Heart left ventricle (tissue), 13 donors: Measurements from ENCODE around the gene ERMP1.

Experiments used
- POLR2A ChIP-seq, 2 donors: fragments of 450-650 bp; IDR thresholded peaks; one replicate each; pipeline ENCODE4 v1.6.1; 2017; ENCODE audit warnings: antibody characterized with exemption in 2 of 2, mild to moderate bottlenecking in 2 of 2, moderate library complexity in 2 of 2
- TF ChIP-seq, protein P1 (sequence below), 12 donors: fragments of 200-600 bp; sonication (generic) in 4 of 12; IDR thresholded peaks; one replicate each; pipeline versions ENCODE4 v1.5.0 to v1.8.0; 2018 to 2022; ENCODE audit warnings: antibody characterized with exemption in 12 of 12, mild to moderate bottlenecking in 5 of 12
- donor health status: ischemic (EF 13 %, LVEDD 7.1; RV severe dilation, severe dysfunction).
- donor health status: DM: no; HTN: yes; CAD: no.
- donor health status: DM: no; HTN: no; CAD: no.
- donor health status: ischemic (EF 25% LVEDD 6.9; RV normal size, moderate dysfunction).
- donor health status: ischemic (EF 25% LVEDD 5.7; RV mildly dilated, moderate dysfunction).
- donor health status: ischemic (EF 35%, LVEDD 5.7; RV mildly dilated, moderate dysfunction).
- donor health status: nonischemic (EF 11% LVEDD 7.7; RV severe dilation, severe dysfunction).
- donor health status: DM: yes; HTN: yes; CAD: no.
- donor health status: PGD.
- donor health status: ischemic (EF 29% LVEDD 5.4; RV normal size, mild dysfunction).
- donor health status: nonischemic (EF 23%, LVEDD 6.1; RV moderate dilation, normal function).

DNA sequence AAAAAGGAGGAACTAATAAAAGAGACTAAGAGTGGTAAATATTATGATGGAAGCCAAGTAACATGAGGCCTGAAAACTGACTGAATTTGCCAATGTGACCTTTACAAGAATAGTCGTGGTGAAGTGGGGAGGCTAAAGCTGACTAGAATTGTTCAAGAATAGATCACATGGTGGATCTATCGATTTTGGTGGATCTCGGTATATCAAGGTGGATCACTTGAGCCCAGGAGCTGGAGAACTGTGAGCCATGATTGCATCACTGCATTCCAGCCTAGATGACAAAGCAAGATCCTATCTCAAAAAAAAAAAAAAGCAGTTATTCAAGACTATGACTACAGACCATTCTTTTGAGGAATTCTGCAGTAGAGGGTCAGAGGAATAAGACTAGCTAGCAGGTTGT lies 15.1 kb downstream of the ERMP1 start:
- TF ChIP-seq, protein P1, sequence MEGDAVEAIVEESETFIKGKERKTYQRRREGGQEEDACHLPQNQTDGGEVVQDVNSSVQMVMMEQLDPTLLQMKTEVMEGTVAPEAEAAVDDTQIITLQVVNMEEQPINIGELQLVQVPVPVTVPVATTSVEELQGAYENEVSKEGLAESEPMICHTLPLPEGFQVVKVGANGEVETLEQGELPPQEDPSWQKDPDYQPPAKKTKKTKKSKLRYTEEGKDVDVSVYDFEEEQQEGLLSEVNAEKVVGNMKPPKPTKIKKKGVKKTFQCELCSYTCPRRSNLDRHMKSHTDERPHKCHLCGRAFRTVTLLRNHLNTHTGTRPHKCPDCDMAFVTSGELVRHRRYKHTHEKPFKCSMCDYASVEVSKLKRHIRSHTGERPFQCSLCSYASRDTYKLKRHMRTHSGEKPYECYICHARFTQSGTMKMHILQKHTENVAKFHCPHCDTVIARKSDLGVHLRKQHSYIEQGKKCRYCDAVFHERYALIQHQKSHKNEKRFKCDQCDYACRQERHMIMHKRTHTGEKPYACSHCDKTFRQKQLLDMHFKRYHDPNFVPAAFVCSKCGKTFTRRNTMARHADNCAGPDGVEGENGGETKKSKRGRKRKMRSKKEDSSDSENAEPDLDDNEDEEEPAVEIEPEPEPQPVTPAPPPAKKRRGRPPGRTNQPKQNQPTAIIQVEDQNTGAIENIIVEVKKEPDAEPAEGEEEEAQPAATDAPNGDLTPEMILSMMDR (IDR thresholded peaks at IDR 0.05): no peak
- TF ChIP-seq POLR2A (IDR thresholded peaks at IDR 0.05): no peak
